Suprapubic skin (tissue), 4 donors: ENCODE results near the gene ITGA8. TPM values are rescaled to one million over a fixed set of nuclear protein-coding genes. Genes with fewer than 3 reads are reported as not detected.

Source experiments
- DNase-seq, 2 donors: peaks; one replicate each; pipeline ENCODE4 v3.0.0-alpha.2; 2019; ENCODE audit warnings: low spot score in 2 of 2
- H3K27ac ChIP-seq: fragments of 200-600 bp; sonication (generic); one replicate; pipeline ENCODE4 v1.5.1; 2019
- H3K27me3 ChIP-seq: fragments of 200-600 bp; sonication (generic); one replicate; pipeline ENCODE4 v1.5.1; 2019
- H3K36me3 ChIP-seq: fragments of 200-600 bp; sonication (generic); one replicate; pipeline ENCODE4 v1.5.1; 2019
- H3K4me1 ChIP-seq: fragments of 200-600 bp; sonication (generic); one replicate; pipeline ENCODE4 v1.5.1; 2019
- H3K4me3 ChIP-seq: fragments of 200-600 bp; sonication (generic); one replicate; pipeline ENCODE4 v1.5.1; 2019; ENCODE audit warnings: mild to moderate bottlenecking
- H3K9me3 ChIP-seq: fragments of 200-600 bp; sonication (generic); one replicate; pipeline ENCODE4 v1.5.1; 2019
- EP300 ChIP-seq: sonication (generic); formaldehyde crosslinking; IDR thresholded peaks from one replicate; pipeline ENCODE4 v1.6.1; 2017; ENCODE audit warnings: antibody characterized with exemption
- POLR2A ChIP-seq, 2 donors: fragments of 450-650 bp; IDR thresholded peaks; one replicate each; pipeline ENCODE4 v1.6.1; 2017; ENCODE audit warnings: antibody characterized with exemption in 2 of 2, mild to moderate bottlenecking in 2 of 2, moderate library complexity in 2 of 2
- POLR2AphosphoS5 ChIP-seq, 3 donors: sonication (generic); formaldehyde crosslinking; IDR thresholded peaks; one replicate each; pipeline ENCODE4 v1.6.1; 2017; ENCODE audit warnings: antibody characterized with exemption in 3 of 3
- WGBS: methylation state at CpG from one replicate; pipeline ENCODE4 v1.1.5; 2018; 5-methylcytosine and 5-hydroxymethylcytosine counted together
- total RNA-seq, 4 donors: library from RNA; depleted of rRNA; stranded (reverse); fragments of >200 nt; gene quantifications; one replicate each; pipeline ENCODE4 v1.1.0, GENCODE V29; 2016
- TF ChIP-seq, protein P1 (sequence below), 2 donors: fragments of 200-600 bp in 1 of 2; fragments of 450-650 bp in 1 of 2; sonication (generic) in 1 of 2; IDR thresholded peaks; one replicate each; pipeline ENCODE4 v1.5.1; 2016 to 2019; ENCODE audit warnings: antibody characterized with exemption in 2 of 2, mild to moderate bottlenecking in 1 of 2, moderate library complexity in 1 of 2

ITGA8 gene
- total RNA-seq, 4 donors from 2014 or later = 1.9 to 4.7 (median 2.5) TPM

GRCh38 chr10:15690031-15690430 is 29.7 kb downstream of the ITGA8 start:
- TF ChIP-seq POLR2AphosphoS5 (IDR thresholded peaks at IDR 0.05) (no peak), EP300 (no peak)
- peaks cover 4% of the 10 kb centered on the region for H3K27me3 ChIP-seq
- 74% methylated on average over 3 of the region's 5 CpGs for WGBS
- H3K27ac ChIP-seq = no peak overlapping the region
- no peak overlapping the region for H3K4me3 ChIP-seq
- H3K4me1 ChIP-seq = no peaks in the 10 kb centered on the region
- no peak for DNase-seq
- H3K36me3 ChIP-seq = no peaks in the 10 kb centered on the region
- H3K9me3 ChIP-seq = no peaks in the 10 kb centered on the region

DNA sequence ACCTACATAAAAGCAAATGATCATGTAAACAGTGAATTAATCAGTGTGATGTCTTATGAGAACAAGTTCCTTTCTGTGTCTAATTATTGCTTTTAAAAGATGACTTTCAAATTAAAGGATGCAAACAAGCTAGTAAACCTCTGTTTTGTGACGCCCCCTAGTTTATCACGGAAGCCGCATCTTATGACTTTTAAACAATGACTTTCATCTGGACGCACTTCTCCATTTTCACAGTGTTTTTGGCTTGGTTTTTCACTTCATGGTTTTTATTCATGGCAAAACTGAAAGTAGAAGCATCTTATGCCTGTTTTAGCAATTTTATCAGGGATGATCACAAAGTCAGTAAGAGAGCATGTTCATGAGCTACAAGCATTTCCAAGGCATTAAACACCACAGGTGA is 35.0 kb downstream of the ITGA8 start:
- no peak overlapping the region for H3K4me3 ChIP-seq
- H3K27ac ChIP-seq = no peak overlapping the region
- no peak for DNase-seq
- WGBS = 63% methylated on average over 4 of the region's 4 CpGs
- no peaks in the 10 kb centered on the region for H3K36me3 ChIP-seq
- H3K4me1 ChIP-seq = no peaks in the 10 kb centered on the region
- H3K9me3 ChIP-seq = no peaks in the 10 kb centered on the region
- H3K27me3 ChIP-seq = no peaks in the 10 kb centered on the region
- TF ChIP-seq, protein P1, sequence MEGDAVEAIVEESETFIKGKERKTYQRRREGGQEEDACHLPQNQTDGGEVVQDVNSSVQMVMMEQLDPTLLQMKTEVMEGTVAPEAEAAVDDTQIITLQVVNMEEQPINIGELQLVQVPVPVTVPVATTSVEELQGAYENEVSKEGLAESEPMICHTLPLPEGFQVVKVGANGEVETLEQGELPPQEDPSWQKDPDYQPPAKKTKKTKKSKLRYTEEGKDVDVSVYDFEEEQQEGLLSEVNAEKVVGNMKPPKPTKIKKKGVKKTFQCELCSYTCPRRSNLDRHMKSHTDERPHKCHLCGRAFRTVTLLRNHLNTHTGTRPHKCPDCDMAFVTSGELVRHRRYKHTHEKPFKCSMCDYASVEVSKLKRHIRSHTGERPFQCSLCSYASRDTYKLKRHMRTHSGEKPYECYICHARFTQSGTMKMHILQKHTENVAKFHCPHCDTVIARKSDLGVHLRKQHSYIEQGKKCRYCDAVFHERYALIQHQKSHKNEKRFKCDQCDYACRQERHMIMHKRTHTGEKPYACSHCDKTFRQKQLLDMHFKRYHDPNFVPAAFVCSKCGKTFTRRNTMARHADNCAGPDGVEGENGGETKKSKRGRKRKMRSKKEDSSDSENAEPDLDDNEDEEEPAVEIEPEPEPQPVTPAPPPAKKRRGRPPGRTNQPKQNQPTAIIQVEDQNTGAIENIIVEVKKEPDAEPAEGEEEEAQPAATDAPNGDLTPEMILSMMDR (IDR thresholded peaks at IDR 0.05) = no peak
- TF ChIP-seq POLR2A (IDR thresholded peaks at IDR 0.05) = no peak
- TF ChIP-seq POLR2AphosphoS5 (IDR thresholded peaks at IDR 0.05) = no peak
- TF ChIP-seq EP300 = no peak

GRCh38 chr10:15681076-15681475 is 38.6 kb downstream of the ITGA8 start:
- H3K36me3 ChIP-seq = no peaks in the 10 kb centered on the region
- no peaks in the 10 kb centered on the region for H3K4me1 ChIP-seq
- no peak overlapping the region for H3K27ac ChIP-seq
- WGBS = 69% methylated on average over 4 of the region's 4 CpGs
- no peak for TF ChIP-seq EP300
- no peak for TF ChIP-seq POLR2AphosphoS5 (IDR thresholded peaks at IDR 0.05)
- no peak for TF ChIP-seq POLR2A (IDR thresholded peaks at IDR 0.05)
- TF ChIP-seq, protein P1 (IDR thresholded peaks at IDR 0.05) = no peak
- H3K9me3 ChIP-seq = no peaks in the 10 kb centered on the region
- H3K4me3 ChIP-seq = no peak overlapping the region
- H3K27me3 ChIP-seq = no peaks in the 10 kb centered on the region
- DNase-seq = no peak

DNA sequence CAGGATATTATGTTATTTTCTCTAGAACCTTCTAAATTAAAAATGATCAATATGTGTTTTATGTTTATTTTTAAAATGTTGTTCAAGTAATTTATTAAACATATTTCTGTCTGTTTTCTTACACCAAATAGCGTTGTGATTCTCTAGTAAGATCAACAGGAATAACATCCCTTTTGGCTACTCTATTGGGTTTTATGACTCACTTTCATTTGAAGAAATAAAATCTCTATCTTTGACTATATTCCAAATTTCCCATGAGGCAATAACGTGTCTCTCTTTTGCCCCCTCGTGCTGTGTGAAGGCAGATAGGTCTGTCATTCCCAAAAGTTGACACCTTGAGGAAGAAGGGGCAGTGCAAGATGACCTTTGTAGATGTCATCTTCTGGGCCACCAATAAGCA is 40.9 kb downstream of the ITGA8 start:
- H3K27me3 ChIP-seq = no peaks in the 10 kb centered on the region
- 64% methylated on average over 3 of the region's 3 CpGs for WGBS
- DNase-seq = no peak
- H3K4me1 ChIP-seq = no peaks in the 10 kb centered on the region
- H3K36me3 ChIP-seq = no peaks in the 10 kb centered on the region
- no peak overlapping the region for H3K27ac ChIP-seq
- H3K4me3 ChIP-seq = no peak overlapping the region
- TF ChIP-seq EP300 = no peak
- TF ChIP-seq, protein P1 (IDR thresholded peaks at IDR 0.05) = no peak
- TF ChIP-seq POLR2A (IDR thresholded peaks at IDR 0.05) = no peak
- TF ChIP-seq POLR2AphosphoS5 (IDR thresholded peaks at IDR 0.05) = no peak
- H3K9me3 ChIP-seq = no peaks in the 10 kb centered on the region

DNA sequence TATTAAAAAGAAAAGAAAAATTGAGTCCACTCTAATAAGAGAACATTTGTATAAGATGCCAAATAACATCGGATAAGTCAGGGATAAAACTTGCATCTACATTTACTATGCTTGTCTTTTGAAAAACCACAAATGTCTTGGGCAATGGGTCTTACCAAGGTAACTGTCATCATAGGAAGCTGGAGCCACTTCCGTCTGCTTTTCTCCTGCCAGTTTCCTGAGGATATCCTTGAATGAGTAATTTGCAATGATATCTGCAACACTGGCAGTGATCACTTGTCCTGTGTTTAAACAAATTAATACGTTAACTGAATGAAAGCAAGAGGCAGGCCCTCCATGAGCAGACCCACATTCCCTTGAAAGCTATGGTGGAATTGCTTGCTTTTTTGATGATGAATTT is 47.3 kb downstream of the ITGA8 start:
- Histone ChIP-seq H3K27me3 (no peaks in the 10 kb centered on the region), H3K27ac (no peak overlapping the region), H3K9me3 (no peaks in the 10 kb centered on the region), H3K4me1 (no peaks in the 10 kb centered on the region), H3K36me3 (no peaks in the 10 kb centered on the region), H3K4me3 (no peak overlapping the region)
- 83% methylated on average over 3 of the region's 3 CpGs for WGBS
- TF ChIP-seq, protein P1 (IDR thresholded peaks at IDR 0.05) = no peak
- TF ChIP-seq POLR2AphosphoS5 (IDR thresholded peaks at IDR 0.05) (no peak), EP300 (no peak), POLR2A (IDR thresholded peaks at IDR 0.05) (no peak)
- DNase-seq = no peak

GRCh38 chr10:15670880-15671279 is 48.8 kb downstream of the ITGA8 start:
- Histone ChIP-seq H3K36me3 (no peaks in the 10 kb centered on the region), H3K4me1 (no peaks in the 10 kb centered on the region), H3K9me3 (no peaks in the 10 kb centered on the region), H3K4me3 (no peak overlapping the region), H3K27me3 (no peaks in the 10 kb centered on the region), H3K27ac (no peak overlapping the region)
- 89% methylated on average over 5 of the region's 5 CpGs for WGBS
- TF ChIP-seq POLR2A (IDR thresholded peaks at IDR 0.05) = no peak
- TF ChIP-seq, protein P1 (IDR thresholded peaks at IDR 0.05) = no peak
- DNase-seq = no peak
